Bronchial epithelial cell (primary cell): ENCODE results near the gene TMEM242. TPM values are rescaled to one million over a fixed set of nuclear protein-coding genes. Genes with fewer than 3 reads are reported as not detected.
A peak's percentile ranks its signal among the peaks of the same experiment; 100 is the strongest.

ENCODE experiments used
- DNase-seq: peaks from one replicate; pipeline ENCODE4 v3.0.0-alpha.2; 2010; ENCODE audit warnings: low read depth
- FAIRE-seq: peaks from 2 replicates; lab custom pipeline; 2011; peaks lifted over from hg19 to GRCh38; lab: Jason Lieb, UNC
- H3K27me3 ChIP-seq: 2 replicates; pipeline ENCODE4 v1.5.1; 2011; ENCODE audit warnings: low read length; ENCODE audit not compliant: control insufficient read depth, insufficient read depth
- H3K36me3 ChIP-seq: 2 replicates; pipeline ENCODE4 v1.5.1; 2011; ENCODE audit warnings: low read length; ENCODE audit not compliant: control insufficient read depth, insufficient read depth
- H3K4me3 ChIP-seq: 2 replicates; pipeline ENCODE4 v1.5.1; 2011; ENCODE audit warnings: mild to moderate bottlenecking, low read depth, low read length, control low read depth
- total RNA-seq: library from RNA; depleted of rRNA; stranded (reverse); fragments of >200 nt; gene quantifications from 2 replicates; pipeline ENCODE4 v1.2.1, GENCODE V29; 2014
- TF ChIP-seq, protein P1 (sequence below): IDR thresholded peaks from 2 replicates; pipeline ENCODE4 v1.5.1; 2011; ENCODE audit warnings: mild to moderate bottlenecking, moderate library complexity, low read length, control low read depth, inconsistent platforms; ENCODE audit not compliant: insufficient read depth, severe bottlenecking

TMEM242 gene
- total RNA-seq, 1 donor from 2014 or later = 7.1 TPM

DNA sequence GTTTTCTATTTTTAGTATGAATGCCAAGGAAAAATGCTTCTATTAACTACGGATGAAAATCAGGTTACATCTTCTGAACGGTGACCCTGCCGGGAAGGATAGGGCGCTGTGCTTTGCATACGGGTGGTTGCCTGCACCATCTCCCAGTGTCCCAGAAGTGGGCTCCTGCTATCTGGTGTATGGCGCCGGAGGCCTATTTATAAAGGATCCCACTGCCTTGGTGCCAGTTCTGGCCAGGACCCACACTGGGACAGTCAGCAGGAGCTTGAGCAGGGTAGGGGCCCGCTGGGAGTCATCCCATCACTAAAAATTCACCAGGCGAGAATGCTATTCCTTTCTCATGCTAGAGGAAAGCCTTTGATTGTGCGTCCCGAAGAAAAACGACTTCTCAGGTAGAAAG, 22.9 kb downstream of the TMEM242 start:
- no peak overlapping the region for H3K4me3 ChIP-seq
- no peak for DNase-seq
- no peak for FAIRE-seq
- no peaks in the 10 kb centered on the region for H3K27me3 ChIP-seq
- H3K36me3 ChIP-seq = no peaks in the 10 kb centered on the region
- TF ChIP-seq, protein P1, sequence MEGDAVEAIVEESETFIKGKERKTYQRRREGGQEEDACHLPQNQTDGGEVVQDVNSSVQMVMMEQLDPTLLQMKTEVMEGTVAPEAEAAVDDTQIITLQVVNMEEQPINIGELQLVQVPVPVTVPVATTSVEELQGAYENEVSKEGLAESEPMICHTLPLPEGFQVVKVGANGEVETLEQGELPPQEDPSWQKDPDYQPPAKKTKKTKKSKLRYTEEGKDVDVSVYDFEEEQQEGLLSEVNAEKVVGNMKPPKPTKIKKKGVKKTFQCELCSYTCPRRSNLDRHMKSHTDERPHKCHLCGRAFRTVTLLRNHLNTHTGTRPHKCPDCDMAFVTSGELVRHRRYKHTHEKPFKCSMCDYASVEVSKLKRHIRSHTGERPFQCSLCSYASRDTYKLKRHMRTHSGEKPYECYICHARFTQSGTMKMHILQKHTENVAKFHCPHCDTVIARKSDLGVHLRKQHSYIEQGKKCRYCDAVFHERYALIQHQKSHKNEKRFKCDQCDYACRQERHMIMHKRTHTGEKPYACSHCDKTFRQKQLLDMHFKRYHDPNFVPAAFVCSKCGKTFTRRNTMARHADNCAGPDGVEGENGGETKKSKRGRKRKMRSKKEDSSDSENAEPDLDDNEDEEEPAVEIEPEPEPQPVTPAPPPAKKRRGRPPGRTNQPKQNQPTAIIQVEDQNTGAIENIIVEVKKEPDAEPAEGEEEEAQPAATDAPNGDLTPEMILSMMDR = no peak

DNA sequence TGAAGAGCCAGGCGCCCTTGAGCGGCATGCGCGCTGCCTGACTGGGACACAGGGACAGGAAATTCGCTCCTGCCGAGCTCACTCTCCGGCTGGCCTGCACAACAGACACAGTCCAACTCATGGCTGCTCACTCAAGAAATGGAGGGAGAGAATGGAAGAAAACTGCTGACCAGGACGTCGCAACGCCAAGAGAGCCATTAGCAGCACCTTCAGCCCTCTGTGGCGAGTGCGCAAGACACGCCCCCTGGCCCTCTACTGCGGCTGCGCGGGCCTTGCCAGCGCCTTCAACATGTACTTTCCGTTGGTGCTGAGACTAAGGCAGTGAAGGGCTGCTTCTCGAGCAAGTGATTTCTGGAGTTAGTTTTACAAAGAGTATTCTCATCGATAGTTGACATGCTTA, 23.3 kb downstream of the TMEM242 start:
- DNase-seq (no peak), FAIRE-seq (no peak)
- no peak overlapping the region for H3K4me3 ChIP-seq
- TF ChIP-seq, protein P1 = no peak
- H3K27me3 ChIP-seq = no peaks in the 10 kb centered on the region
- H3K36me3 ChIP-seq = no peaks in the 10 kb centered on the region

DNA sequence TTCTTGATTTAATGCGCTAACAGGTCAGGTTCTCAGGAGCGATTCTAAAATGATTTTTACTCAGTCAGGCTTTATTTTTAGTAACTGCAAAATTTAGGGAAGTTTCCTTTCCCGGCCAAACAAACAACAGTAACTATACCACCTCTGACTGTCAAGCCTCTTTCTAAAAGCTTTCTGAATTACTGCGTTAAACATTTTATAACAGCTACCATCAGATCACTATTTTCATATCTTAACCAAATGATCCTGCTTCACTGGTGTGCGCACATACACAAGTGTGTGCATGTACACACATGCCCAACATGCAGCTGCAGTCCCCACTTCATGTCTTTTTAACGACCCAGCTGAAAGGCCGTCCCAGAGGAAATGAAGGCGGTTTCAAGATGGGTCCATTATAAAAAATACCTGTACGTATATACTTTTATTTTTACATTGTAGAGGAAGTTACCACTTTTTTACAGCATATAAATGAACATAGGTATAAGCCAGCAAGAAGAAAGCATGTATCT, 25.0 kb downstream of the TMEM242 start:
- Histone ChIP-seq H3K27me3 (no peaks in the 10 kb centered on the region), H3K36me3 (no peaks in the 10 kb centered on the region)

DNA sequence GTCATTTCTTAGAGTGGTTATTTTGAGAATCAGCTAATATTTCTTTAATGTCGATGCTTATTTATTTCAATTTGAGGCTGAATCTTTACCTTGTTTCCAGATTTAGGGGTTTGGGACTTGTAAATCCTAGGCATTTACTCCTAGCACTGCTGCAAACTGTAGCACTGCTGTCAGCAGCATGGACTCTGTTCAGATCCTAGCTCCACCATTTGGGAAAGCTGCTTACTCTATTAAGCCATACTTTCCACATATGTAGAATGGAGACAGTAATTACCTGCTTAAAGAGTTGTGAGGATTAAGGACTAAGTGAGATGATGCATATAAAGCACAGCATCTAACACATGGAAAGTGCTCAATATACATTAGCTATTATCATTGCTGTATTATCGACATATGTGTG, 28.7 kb downstream of the TMEM242 start:
- Histone ChIP-seq H3K27me3 (no peaks in the 10 kb centered on the region), H3K4me3 (no peak overlapping the region), H3K36me3 (peaks cover 3% of the 10 kb centered on the region)
- FAIRE-seq = no peak
- no peak for DNase-seq
- TF ChIP-seq, protein P1 = no peak

More for the DNA sequence above, 25.0 kb downstream of the TMEM242 start:
- FAIRE-seq (no peak), DNase-seq (peak; percentile 84)
- H3K4me3 ChIP-seq = no peak overlapping the region
- TF ChIP-seq, protein P1 = no peak

DNA sequence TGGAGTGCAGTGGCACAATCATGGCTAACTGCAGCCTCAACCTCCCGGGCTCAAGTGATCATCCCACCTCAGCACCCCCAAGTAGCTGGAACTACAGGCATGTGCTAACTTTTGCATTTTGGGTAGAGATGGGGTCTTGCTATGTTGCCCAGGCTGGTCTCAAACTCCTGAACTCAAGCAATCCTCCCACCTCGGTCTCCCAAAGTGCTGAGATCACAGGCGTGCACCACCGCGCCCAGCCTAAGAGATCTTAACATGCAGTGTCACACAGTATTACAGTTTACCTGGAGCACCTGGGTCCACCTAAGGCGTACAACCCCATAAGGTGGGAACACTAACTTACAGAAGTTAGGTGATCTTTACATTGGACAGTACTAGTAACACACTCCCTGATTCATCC, 29.5 kb downstream of the TMEM242 start:
- Histone ChIP-seq H3K27me3 (no peaks in the 10 kb centered on the region), H3K36me3 (peaks cover 3% of the 10 kb centered on the region), H3K4me3 (no peak overlapping the region)
- FAIRE-seq = no peak
- TF ChIP-seq, protein P1 = no peak
- no peak for DNase-seq

DNA sequence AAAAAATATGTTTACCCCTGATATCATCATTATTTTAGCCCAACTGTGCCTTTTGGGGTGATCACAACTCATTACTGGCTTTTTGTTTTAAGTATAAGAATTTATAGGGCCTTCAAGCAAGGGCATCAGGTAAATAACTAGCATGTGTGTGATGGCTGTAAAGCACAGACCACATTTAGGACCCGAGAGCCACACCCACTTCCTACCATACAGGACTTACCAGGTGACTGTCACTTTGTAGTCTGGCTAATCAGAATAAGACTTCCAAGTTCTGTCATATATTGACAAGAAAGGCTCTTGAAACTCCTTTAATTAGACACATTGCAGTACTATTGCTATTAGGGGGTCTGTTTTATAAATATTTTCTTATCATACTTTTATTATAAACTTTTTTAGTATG, 31.1 kb downstream of the TMEM242 start:
- FAIRE-seq (no peak), DNase-seq (no peak)
- H3K27me3 ChIP-seq = no peaks in the 10 kb centered on the region
- peaks cover 3% of the 10 kb centered on the region for H3K36me3 ChIP-seq
- H3K4me3 ChIP-seq = no peak overlapping the region
- TF ChIP-seq, protein P1 = no peak
